K562 (cell line): ENCODE measurements around the gene ATP6V0D1. TPM values are rescaled to one million over a fixed set of nuclear protein-coding genes. Genes with fewer than 3 reads are reported as not detected.

Experiments used
- CHD4 ChIP-seq: fragments of 200-600 bp; sonication (generic); IDR thresholded peaks from 3 replicates; pipeline ENCODE4 v1.6.1; 2012; ENCODE audit warnings: low read depth, mild to moderate bottlenecking, mixed read lengths, low read length, inconsistent platforms; ENCODE audit not compliant: insufficient read depth, insufficient replicate concordance, poor library complexity, severe bottlenecking
- EGR1 ChIP-seq: fragments of 450-650 bp; conservative IDR thresholded peaks from 2 replicates; pipeline ENCODE4 v1.6.1; 2017; ENCODE audit warnings: mild to moderate bottlenecking
- MED1 ChIP-seq: sonication (generic); formaldehyde crosslinking; IDR thresholded peaks from 2 replicates; pipeline ENCODE4 v1.8.1; 2023; ENCODE audit warnings: missing genetic modification reagents, borderline replicate concordance
- RAD51 ChIP-seq: fragments of 450-650 bp; IDR thresholded peaks from 2 replicates; pipeline ENCODE4 v1.7.1; 2016; ENCODE audit warnings: low read depth, mild to moderate bottlenecking, borderline replicate concordance
- SOX6 ChIP-seq: fragments of 450-650 bp; IDR thresholded peaks from 2 replicates; pipeline ENCODE4 v1.6.1; 2014; ENCODE audit warnings: mild to moderate bottlenecking
- XRCC3 ChIP-seq: fragments of 450-650 bp; IDR thresholded peaks from 2 replicates; pipeline ENCODE4 v1.6.1; 2017; ENCODE audit warnings: mild to moderate bottlenecking, moderate library complexity
- ZBTB17 ChIP-seq: fragments of 450-650 bp; formaldehyde crosslinking; IDR thresholded peaks from 2 replicates; pipeline ENCODE4 v1.4.0; 2020; ENCODE audit warnings: mild to moderate bottlenecking
- ZBTB7A ChIP-seq: IDR thresholded peaks from 2 replicates; pipeline ENCODE4 v1.6.1; 2011; ENCODE audit warnings: low read depth, mild to moderate bottlenecking, low read length, moderate library complexity, borderline replicate concordance; ENCODE audit not compliant: control insufficient read depth
- ZNF143 ChIP-seq: sonication (generic); formaldehyde crosslinking; IDR thresholded peaks from 2 replicates; pipeline ENCODE4 v1.9.0; 2022; ENCODE audit warnings: mild to moderate bottlenecking, missing genetic modification reagents
- ZNF311 ChIP-seq: fragments of 250-450 bp; sonication (Bioruptor Pico); IDR thresholded peaks from 2 replicates; pipeline ENCODE4 v1.4.0; 2020; ENCODE audit warnings: mild to moderate bottlenecking, moderate library complexity
- ZNF583 ChIP-seq: fragments of 250-450 bp; sonication (Bioruptor Pico); IDR thresholded peaks from 2 replicates; pipeline ENCODE4 v1.4.0; 2020
- ZNF830 ChIP-seq: fragments of 250-450 bp; sonication (Bioruptor Pico); IDR thresholded peaks from 2 replicates; pipeline ENCODE4 v1.5.0; 2021; ENCODE audit warnings: mild to moderate bottlenecking
- polyA plus RNA-seq, 8 experiments: library from polyadenylated mRNA; depleted of rRNA in 4 of 8; stranded (reverse) in 5 of 8; unstranded in 3 of 8; fragments of >200 nt; fragmentation: Nextera tagmentation in 2 of 8; fragmentation: Illumina TruSeq in 1 of 8; extraction: Ambion mirVana in 2 of 8; extraction: Trizol in 1 of 8; gene quantifications; 2 replicates each; pipeline versions ENCODE4 v1.2.1 to v1.2.3, GENCODE V29; 2011 to 2014; ENCODE audit warnings: inconsistent platforms in 1 of 8, missing spikeins in 1 of 8
- total RNA-seq, 7 experiments: library from RNA; depleted of rRNA in 6 of 7; stranded (reverse); fragments of >200 nt in 6 of 7; fragmentation: Illumina TruSeq in 2 of 7; extraction: Trizol in 2 of 7; gene quantifications; 2 replicates each; pipeline versions ENCODE4 v1.2.1 to v1.2.3, GENCODE V29; 2011 to 2021; ENCODE audit warnings: low replicate concordance in 1 of 7
- TF ChIP-seq, protein P1 (sequence below), 2 experiments: fragments of 150-350 bp in 1 of 2; IDR thresholded peaks; 2 replicates each; pipeline ENCODE4 v1.6.1; 2012 to 2016; ENCODE audit warnings: low read depth in 2 of 2, low read length in 2 of 2, mild to moderate bottlenecking in 1 of 2, moderate library complexity in 1 of 2
- TF ChIP-seq, protein P2 (sequence below), 2 experiments: fragments of 450-650 bp; formaldehyde crosslinking in 1 of 2; IDR thresholded peaks; 2 replicates each; pipeline versions ENCODE4 v1.4.0 to v1.6.1; 2014 to 2020; ENCODE audit warnings: mild to moderate bottlenecking in 2 of 2, borderline replicate concordance in 1 of 2, low read depth in 1 of 2
- TF ChIP-seq, protein P3 (sequence below): sonication (generic); IDR thresholded peaks from 2 replicates; pipeline ENCODE4 v1.6.1; 2016

Gene ATP6V0D1
- total and polyA plus RNA-seq, 9 of the 15 experiments (the other 6 are each of a cell fraction or from before 2014, with no cell fraction given) = 23.2 to 69.7 (median 45.6) TPM

DNA sequence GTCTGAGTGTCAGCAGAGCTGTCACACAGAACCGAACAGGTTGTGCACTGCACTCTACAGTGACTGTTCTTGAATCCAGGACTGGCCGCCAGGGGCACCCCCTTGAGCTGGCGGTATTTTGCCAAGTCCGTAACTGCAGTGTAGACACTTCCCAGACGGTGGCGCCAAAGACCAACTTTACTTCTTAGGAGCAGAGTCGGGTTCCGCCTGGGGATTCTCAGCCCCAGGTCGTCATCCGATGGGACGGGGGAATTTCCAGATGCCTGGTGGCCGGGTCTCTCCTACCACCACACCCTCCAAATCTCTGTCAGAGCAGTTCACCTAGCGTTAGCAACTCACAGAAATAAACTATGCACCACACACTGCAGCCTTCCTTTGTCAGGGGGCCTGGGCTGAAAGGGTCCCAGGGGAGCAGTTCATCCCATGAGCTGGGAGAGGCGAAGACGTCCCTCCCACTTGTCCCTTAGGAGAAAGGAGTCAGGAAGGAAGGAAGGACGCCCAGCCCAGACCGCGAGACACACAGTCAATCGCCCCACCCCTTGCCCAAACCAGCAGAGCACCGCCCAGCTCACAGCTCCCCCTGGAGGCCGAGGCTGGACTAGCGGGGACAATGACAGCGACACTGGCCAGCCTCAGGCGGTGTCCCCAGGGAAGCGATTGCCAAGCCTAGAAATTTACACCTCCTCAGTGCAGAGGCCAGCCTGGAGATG lies 40.3 kb upstream of the ATP6V0D1 start (continued):
- no peak; the same call in 1 of the 2 replicates for TF ChIP-seq ZNF143 (CRISPR knock-in tag)
- TF ChIP-seq, protein P1, sequence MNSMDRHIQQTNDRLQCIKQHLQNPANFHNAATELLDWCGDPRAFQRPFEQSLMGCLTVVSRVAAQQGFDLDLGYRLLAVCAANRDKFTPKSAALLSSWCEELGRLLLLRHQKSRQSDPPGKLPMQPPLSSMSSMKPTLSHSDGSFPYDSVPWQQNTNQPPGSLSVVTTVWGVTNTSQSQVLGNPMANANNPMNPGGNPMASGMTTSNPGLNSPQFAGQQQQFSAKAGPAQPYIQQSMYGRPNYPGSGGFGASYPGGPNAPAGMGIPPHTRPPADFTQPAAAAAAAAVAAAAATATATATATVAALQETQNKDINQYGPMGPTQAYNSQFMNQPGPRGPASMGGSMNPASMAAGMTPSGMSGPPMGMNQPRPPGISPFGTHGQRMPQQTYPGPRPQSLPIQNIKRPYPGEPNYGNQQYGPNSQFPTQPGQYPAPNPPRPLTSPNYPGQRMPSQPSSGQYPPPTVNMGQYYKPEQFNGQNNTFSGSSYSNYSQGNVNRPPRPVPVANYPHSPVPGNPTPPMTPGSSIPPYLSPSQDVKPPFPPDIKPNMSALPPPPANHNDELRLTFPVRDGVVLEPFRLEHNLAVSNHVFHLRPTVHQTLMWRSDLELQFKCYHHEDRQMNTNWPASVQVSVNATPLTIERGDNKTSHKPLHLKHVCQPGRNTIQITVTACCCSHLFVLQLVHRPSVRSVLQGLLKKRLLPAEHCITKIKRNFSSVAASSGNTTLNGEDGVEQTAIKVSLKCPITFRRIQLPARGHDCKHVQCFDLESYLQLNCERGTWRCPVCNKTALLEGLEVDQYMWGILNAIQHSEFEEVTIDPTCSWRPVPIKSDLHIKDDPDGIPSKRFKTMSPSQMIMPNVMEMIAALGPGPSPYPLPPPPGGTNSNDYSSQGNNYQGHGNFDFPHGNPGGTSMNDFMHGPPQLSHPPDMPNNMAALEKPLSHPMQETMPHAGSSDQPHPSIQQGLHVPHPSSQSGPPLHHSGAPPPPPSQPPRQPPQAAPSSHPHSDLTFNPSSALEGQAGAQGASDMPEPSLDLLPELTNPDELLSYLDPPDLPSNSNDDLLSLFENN (IDR thresholded peaks at IDR 0.05; ENCODE audit: low read depth in 2 of 2, low read length in 2 of 2) = peak in 1 of 2 experiments; percentile 69; a peak in 1 of 4 replicates
- TF ChIP-seq, protein P2, sequence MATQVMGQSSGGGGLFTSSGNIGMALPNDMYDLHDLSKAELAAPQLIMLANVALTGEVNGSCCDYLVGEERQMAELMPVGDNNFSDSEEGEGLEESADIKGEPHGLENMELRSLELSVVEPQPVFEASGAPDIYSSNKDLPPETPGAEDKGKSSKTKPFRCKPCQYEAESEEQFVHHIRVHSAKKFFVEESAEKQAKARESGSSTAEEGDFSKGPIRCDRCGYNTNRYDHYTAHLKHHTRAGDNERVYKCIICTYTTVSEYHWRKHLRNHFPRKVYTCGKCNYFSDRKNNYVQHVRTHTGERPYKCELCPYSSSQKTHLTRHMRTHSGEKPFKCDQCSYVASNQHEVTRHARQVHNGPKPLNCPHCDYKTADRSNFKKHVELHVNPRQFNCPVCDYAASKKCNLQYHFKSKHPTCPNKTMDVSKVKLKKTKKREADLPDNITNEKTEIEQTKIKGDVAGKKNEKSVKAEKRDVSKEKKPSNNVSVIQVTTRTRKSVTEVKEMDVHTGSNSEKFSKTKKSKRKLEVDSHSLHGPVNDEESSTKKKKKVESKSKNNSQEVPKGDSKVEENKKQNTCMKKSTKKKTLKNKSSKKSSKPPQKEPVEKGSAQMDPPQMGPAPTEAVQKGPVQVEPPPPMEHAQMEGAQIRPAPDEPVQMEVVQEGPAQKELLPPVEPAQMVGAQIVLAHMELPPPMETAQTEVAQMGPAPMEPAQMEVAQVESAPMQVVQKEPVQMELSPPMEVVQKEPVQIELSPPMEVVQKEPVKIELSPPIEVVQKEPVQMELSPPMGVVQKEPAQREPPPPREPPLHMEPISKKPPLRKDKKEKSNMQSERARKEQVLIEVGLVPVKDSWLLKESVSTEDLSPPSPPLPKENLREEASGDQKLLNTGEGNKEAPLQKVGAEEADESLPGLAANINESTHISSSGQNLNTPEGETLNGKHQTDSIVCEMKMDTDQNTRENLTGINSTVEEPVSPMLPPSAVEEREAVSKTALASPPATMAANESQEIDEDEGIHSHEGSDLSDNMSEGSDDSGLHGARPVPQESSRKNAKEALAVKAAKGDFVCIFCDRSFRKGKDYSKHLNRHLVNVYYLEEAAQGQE (IDR thresholded peaks at IDR 0.05; ENCODE audit: borderline replicate concordance) = peak; percentile 74; the same call in 1 of the 2 replicates
- TF ChIP-seq, protein P2 (CRISPR knock-in tag; IDR thresholded peaks at IDR 0.05; ENCODE audit: low read depth) = peak; percentile 75; the same call in 1 of the 2 replicates
- no peak for TF ChIP-seq ZNF311 (CRISPR knock-in tag)
- peak; percentile 44 for TF ChIP-seq CHD4
- no peak for TF ChIP-seq XRCC3
- TF ChIP-seq ZBTB7A = peak; percentile 14; the same call in 1 of the 2 replicates
- TF ChIP-seq ZNF583 = no peak
- no peak for TF ChIP-seq ZNF830 (CRISPR knock-in tag)
- no peak for TF ChIP-seq EGR1
- no peak; the same call in 1 of the 2 replicates for TF ChIP-seq SOX6
- no peak for TF ChIP-seq RAD51
- TF ChIP-seq, protein P3, sequence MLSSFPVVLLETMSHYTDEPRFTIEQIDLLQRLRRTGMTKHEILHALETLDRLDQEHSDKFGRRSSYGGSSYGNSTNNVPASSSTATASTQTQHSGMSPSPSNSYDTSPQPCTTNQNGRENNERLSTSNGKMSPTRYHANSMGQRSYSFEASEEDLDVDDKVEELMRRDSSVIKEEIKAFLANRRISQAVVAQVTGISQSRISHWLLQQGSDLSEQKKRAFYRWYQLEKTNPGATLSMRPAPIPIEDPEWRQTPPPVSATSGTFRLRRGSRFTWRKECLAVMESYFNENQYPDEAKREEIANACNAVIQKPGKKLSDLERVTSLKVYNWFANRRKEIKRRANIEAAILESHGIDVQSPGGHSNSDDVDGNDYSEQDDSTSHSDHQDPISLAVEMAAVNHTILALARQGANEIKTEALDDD = no peak
- no peak for TF ChIP-seq ZBTB17
- no peak for TF ChIP-seq MED1
